ENCODE measurements around the gene SLC1A3.
"Not testable (repeated sequence)": the region's sequence is repeated elsewhere in the genome, so short reads cannot be mapped to it uniquely, and the experiment has no call there.

The SLC1A3 gene

DNA sequence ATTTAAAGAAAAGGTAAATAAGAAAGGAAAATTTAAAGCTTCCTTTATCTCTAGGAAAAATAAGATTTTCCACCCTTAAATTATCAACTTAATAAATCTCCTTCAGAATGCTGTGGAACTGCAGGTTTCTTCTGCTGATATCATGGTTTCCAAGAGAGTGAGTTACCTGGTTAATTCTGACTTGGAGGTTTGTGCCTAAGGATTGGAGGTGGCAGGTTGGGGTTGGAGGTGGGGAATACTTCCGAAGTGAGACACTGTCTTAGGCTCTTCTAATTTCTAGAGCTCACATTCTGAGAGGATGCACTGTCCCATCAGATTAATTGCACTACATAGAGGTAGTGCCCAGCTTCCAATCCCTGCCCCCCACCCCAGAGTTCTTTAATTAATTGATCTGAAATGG, 31.1 kb downstream of the SLC1A3 start:
- DNase-seq (ENCODE audit: low read depth) = no peak
- no peak overlapping the region for H3K4me3 ChIP-seq (ENCODE audit: low read length)
- no peak for TF ChIP-seq CTCF (conservative IDR thresholded peaks at IDR 0.05; ENCODE audit: low read depth, low read length)

GRCh38 chr5:36638056-36638455, 31.6 kb downstream of the SLC1A3 start:
- no peak for DNase-seq (ENCODE audit: low read depth)
- TF ChIP-seq CTCF (conservative IDR thresholded peaks at IDR 0.05; ENCODE audit: low read depth, low read length) = no peak
- no peak overlapping the region for H3K4me3 ChIP-seq (ENCODE audit: low read length)

DNA sequence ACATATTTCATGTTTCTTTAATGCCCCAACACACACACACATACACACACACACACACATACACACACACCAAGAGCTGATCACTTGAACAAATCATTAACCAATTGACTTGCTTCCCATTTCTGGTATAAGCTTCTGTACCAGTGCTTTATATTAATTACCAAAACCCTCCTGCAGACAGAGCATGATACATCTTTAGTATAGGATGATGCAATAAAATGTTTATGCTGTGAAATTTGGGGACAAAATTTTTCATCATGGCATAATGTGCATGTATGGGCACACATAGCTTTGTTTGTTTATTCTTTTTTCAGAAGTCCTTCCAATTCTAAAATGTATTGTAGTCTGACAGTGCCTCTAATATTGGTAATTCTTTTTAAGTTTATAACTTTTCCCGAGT, 34.5 kb downstream of the SLC1A3 start:
- TF ChIP-seq CTCF (conservative IDR thresholded peaks at IDR 0.05; ENCODE audit: low read depth, low read length) = no peak
- DNase-seq (ENCODE audit: low read depth) = no peak

GRCh38 chr5:36641431-36641830, 35.0 kb downstream of the SLC1A3 start:
- no peak for DNase-seq (ENCODE audit: low read depth)
- no peak overlapping the region for H3K4me3 ChIP-seq (ENCODE audit: low read length)
- TF ChIP-seq CTCF (conservative IDR thresholded peaks at IDR 0.05; ENCODE audit: low read depth, low read length) = no peak

More for the DNA sequence above, 34.5 kb downstream of the SLC1A3 start:
- no peak overlapping the region for H3K4me3 ChIP-seq (ENCODE audit: low read length)

DNA sequence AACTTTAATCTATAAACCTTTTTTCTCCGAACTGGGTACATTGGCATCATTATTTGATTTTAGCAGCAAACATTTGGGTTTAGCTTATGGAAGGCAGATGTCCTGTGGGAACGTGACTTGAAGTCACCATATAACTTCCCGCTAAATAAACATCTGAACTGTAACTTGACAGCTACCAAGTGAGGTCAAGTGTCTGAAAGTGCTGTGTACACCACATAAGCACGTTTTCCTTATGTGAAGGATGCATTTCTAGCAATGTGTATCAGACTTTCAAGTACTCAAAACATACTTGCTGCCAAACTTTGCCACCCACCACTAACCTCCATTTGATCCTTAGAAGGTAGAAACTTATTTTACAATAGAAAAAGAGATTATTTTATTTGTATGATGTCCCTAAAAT, 35.7 kb downstream of the SLC1A3 start:
- no peak for TF ChIP-seq CTCF (conservative IDR thresholded peaks at IDR 0.05; ENCODE audit: low read depth, low read length)
- H3K4me3 ChIP-seq (ENCODE audit: low read length) = no peak overlapping the region
- DNase-seq (ENCODE audit: low read depth) = no peak

GRCh38 chr5:36643162-36643561, 36.8 kb downstream of the SLC1A3 start:
- H3K4me3 ChIP-seq (ENCODE audit: low read length) = no peak overlapping the region
- DNase-seq (ENCODE audit: low read depth) = no peak
- no peak for TF ChIP-seq CTCF (conservative IDR thresholded peaks at IDR 0.05; ENCODE audit: low read depth, low read length)

DNA sequence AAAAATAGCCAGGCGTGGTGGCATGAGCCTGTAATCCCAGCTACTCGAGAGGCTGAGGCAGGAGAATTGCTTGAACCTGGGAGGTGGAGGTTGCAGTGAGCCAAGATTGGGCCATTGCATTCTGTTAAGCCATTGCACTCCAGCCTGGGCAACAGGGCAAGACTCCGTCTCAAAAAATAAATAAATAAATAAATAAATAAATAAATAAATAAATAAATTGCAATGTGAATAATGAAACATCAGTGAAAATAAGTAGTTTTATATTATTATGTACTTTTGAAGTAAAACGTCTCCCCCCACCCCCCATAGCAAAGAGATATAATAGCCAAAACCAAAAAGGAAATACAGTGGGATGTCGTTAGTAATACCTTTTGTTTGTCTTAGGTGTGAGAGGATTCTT, 37.4 kb downstream of the SLC1A3 start:
- H3K4me3 ChIP-seq (ENCODE audit: low read length) = not testable (repeated sequence)

DNA sequence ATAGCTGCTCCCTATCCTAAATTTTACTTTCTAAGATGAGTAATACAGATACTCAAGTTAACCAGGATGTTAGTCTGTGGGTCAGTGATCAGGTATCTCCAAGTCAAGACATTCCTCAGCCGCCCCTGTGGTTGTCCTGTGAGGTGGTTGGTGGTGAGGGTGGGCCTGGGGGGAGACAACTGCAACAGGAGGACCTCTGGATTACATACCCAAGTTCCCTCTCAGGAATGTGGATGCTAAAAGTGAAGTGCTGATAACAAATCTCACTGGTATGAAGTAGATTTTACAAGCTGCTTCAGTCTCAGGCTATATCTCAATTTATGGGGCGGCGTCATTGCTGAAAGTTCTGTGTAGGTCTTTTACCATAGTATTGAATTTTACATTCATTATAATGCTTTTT, 38.3 kb downstream of the SLC1A3 start:
- no peak overlapping the region for H3K4me3 ChIP-seq (ENCODE audit: low read length)
- no peak for DNase-seq (ENCODE audit: low read depth)
- TF ChIP-seq CTCF (conservative IDR thresholded peaks at IDR 0.05; ENCODE audit: low read depth, low read length) = no peak

More for the DNA sequence above, 37.4 kb downstream of the SLC1A3 start:
- DNase-seq (ENCODE audit: low read depth) = not testable (repeated sequence)
